IMR-90 (cell line): ENCODE data around the gene CAPS. TPM values are rescaled to one million over a fixed set of nuclear protein-coding genes. Genes with fewer than 3 reads are reported as not detected.
A peak's percentile ranks its signal among the peaks of the same experiment; 100 is the strongest.

Source experiments
- ATAC-seq: fragments of 200-7000 bp; cut with Tn5 transposase; 2 replicates; pipeline ENCODE4 v1.9.1; 2020; ENCODE audit warnings: low read depth, mild to moderate bottlenecking, moderate library complexity
- BruUV-seq: library from RNA; stranded (reverse); fragments of 400-500 nt; replicated peaks from 2 replicates; lab custom pipeline; 2021; lab: Mats Ljungman, UMichigan
- CTCF ChIA-PET: fragments of 300-600 bp; formaldehyde crosslinking; extraction: SDS; loops from one replicate; lab custom pipeline; 2021; ENCODE audit warnings: antibody characterized with exemption; lab: Yijun Ruan, JAX
- POLR2A ChIA-PET: fragments of 300-600 bp; sonication (Branson Sonifier 250); formaldehyde crosslinking; loops from one replicate; lab custom pipeline; 2022; ENCODE audit warnings: antibody characterized with exemption; ENCODE audit not compliant: unreplicated experiment; lab: Charles Lee
- DNase-seq: peaks from one replicate; pipeline ENCODE4 v3.0.0; 2013
- H2AFZ ChIP-seq: replicated peaks from 2 replicates; pipeline ENCODE3; 2013; ENCODE audit warnings: low read length, mild to moderate bottlenecking; ENCODE audit not compliant: poor library complexity
- H2AK5ac ChIP-seq: 2 replicates; pipeline ENCODE4 v1.6.1; 2013; ENCODE audit warnings: low read depth, low read length, inconsistent platforms
- H2AK9ac ChIP-seq: replicated peaks from 2 replicates; pipeline ENCODE3; 2013; ENCODE audit warnings: mild to moderate bottlenecking, low read depth, low read length, moderate library complexity; ENCODE audit not compliant: poor library complexity
- H2BK120ac ChIP-seq: 2 replicates; pipeline ENCODE4 v1.6.1; 2013; ENCODE audit warnings: low read depth, low read length, inconsistent platforms
- H2BK15ac ChIP-seq: 3 replicates; pipeline ENCODE4 v1.6.1; 2013; ENCODE audit warnings: low read depth, low read length, inconsistent platforms
- H2BK20ac ChIP-seq: 2 replicates; pipeline ENCODE4 v1.6.1; 2013; ENCODE audit warnings: low read depth, mild to moderate bottlenecking, inconsistent platforms, low read length, moderate library complexity
- H2BK5ac ChIP-seq: 2 replicates; pipeline ENCODE4 v1.6.1; 2013; ENCODE audit warnings: mild to moderate bottlenecking, low read depth, low read length, inconsistent platforms; ENCODE audit not compliant: poor library complexity, severe bottlenecking
- H3K14ac ChIP-seq: replicated peaks from 2 replicates; pipeline ENCODE4 v1.6.1; 2013; ENCODE audit warnings: low read depth, low read length, inconsistent platforms
- H3K18ac ChIP-seq: 2 replicates; pipeline ENCODE4 v1.6.1; 2013; ENCODE audit warnings: low read depth, low read length, control low read depth
- H3K23ac ChIP-seq: 2 replicates; pipeline ENCODE4 v1.6.1; 2013; ENCODE audit warnings: low read depth, low read length, inconsistent platforms
- H3K27ac ChIP-seq: 2 replicates; pipeline ENCODE4 v1.5.1; 2013; ENCODE audit warnings: mild to moderate bottlenecking, control low read depth, low read length; ENCODE audit not compliant: insufficient read depth
- H3K27me3 ChIP-seq: 2 replicates; pipeline ENCODE4 v1.6.1; 2013; ENCODE audit warnings: low read length; ENCODE audit not compliant: control insufficient read depth, insufficient read depth
- H3K36me3 ChIP-seq: 2 replicates; pipeline ENCODE4 v1.6.1; 2013; ENCODE audit warnings: low read length, mixed read lengths; ENCODE audit not compliant: control insufficient read depth, insufficient read depth
- H3K4ac ChIP-seq: 2 replicates; pipeline ENCODE4 v1.6.1; 2013; ENCODE audit warnings: low read depth, low read length, inconsistent platforms
- H3K4me1 ChIP-seq: 2 replicates; pipeline ENCODE4 v1.6.1; 2013; ENCODE audit warnings: low read length, mixed read lengths; ENCODE audit not compliant: control insufficient read depth, insufficient read depth
- H3K4me2 ChIP-seq: 2 replicates; pipeline ENCODE4 v1.6.1; 2013; ENCODE audit warnings: low read depth, mild to moderate bottlenecking, control low read depth, low read length, moderate library complexity
- H3K4me3 ChIP-seq: 2 replicates; pipeline ENCODE4 v1.5.1; 2013; ENCODE audit warnings: low read depth, mild to moderate bottlenecking, control low read depth, low read length, moderate library complexity; ENCODE audit not compliant: insufficient read depth
- H3K56ac ChIP-seq: 2 replicates; pipeline ENCODE4 v1.6.1; 2013; ENCODE audit warnings: low read length, inconsistent platforms; ENCODE audit not compliant: insufficient read depth; ENCODE audit errors: extremely low read depth
- H3K79me1 ChIP-seq, 2 experiments: 2 replicates each; pipeline ENCODE4 v1.6.1; 2013; ENCODE audit warnings: low read length in 2 of 2, inconsistent platforms in 1 of 2, low read depth in 1 of 2
- H3K9ac ChIP-seq: 2 replicates; pipeline ENCODE4 v1.6.1; 2013; ENCODE audit warnings: low read depth, low read length, control low read depth
- H3K9me1 ChIP-seq: 2 replicates; pipeline ENCODE4 v1.6.1; 2013; ENCODE audit warnings: low read length, inconsistent platforms; ENCODE audit not compliant: insufficient read depth
- H3K9me3 ChIP-seq: 2 replicates; pipeline ENCODE4 v1.6.1; 2013; ENCODE audit warnings: low read length; ENCODE audit not compliant: control insufficient read depth, insufficient read depth
- H4K20me1 ChIP-seq: 2 replicates; pipeline ENCODE4 v1.6.1; 2013; ENCODE audit warnings: low read length, inconsistent platforms; ENCODE audit not compliant: insufficient read depth
- H4K5ac ChIP-seq: 2 replicates; pipeline ENCODE4 v1.6.1; 2013; ENCODE audit warnings: mild to moderate bottlenecking, low read depth, low read length, control low read depth
- H4K8ac ChIP-seq, 2 experiments: 2 replicates each; pipeline ENCODE4 v1.6.1; 2013; ENCODE audit warnings: low read depth in 2 of 2, low read length in 2 of 2, control low read depth in 1 of 2, inconsistent platforms in 1 of 2
- H4K91ac ChIP-seq: 2 replicates; pipeline ENCODE4 v1.6.1; 2013; ENCODE audit warnings: low read depth, low read length, inconsistent platforms; ENCODE audit not compliant: insufficient read depth
- BHLHE40 ChIP-seq: fragments of 150-350 bp; IDR thresholded peaks from 2 replicates; pipeline ENCODE4 v1.6.1; 2016; ENCODE audit warnings: mild to moderate bottlenecking, low read depth, low read length
- CHD1 ChIP-seq: IDR thresholded peaks from 2 replicates; pipeline ENCODE4 v1.6.1; 2012; ENCODE audit warnings: low read depth, low read length, improper control_type of control experiment
- CTCF ChIP-seq: conservative IDR thresholded peaks from 2 replicates; pipeline ENCODE4 v1.5.1; 2012; ENCODE audit warnings: mild to moderate bottlenecking, low read depth, low read length, improper control_type of control experiment
- ELK1 ChIP-seq: fragments of 150-350 bp; IDR thresholded peaks from 2 replicates; pipeline ENCODE4 v1.6.1; 2016; ENCODE audit warnings: low read depth, mild to moderate bottlenecking, low read length, moderate library complexity, borderline replicate concordance
- FOS ChIP-seq: fragments of 150-350 bp; IDR thresholded peaks from 2 replicates; pipeline ENCODE4 v1.6.1; 2016; ENCODE audit warnings: low read depth, low read length
- MXI1 ChIP-seq: IDR thresholded peaks from 2 replicates; pipeline ENCODE4 v1.6.1; 2012; ENCODE audit warnings: low read depth, mild to moderate bottlenecking, low read length, moderate library complexity, borderline replicate concordance
- NFE2L2 ChIP-seq: fragments of 150-350 bp; IDR thresholded peaks from 2 replicates; pipeline ENCODE4 v1.6.1; 2016; ENCODE audit warnings: low read depth, mild to moderate bottlenecking, low read length
- POLR2A ChIP-seq: IDR thresholded peaks from 2 replicates; pipeline ENCODE4 v1.6.1; 2012; ENCODE audit warnings: mild to moderate bottlenecking, low read depth, low read length
- USF2 ChIP-seq: fragments of 150-350 bp; IDR thresholded peaks from 2 replicates; pipeline ENCODE4 v1.6.1; 2017; ENCODE audit warnings: mild to moderate bottlenecking, antibody characterized with exemption, low read length, low read depth
- WGBS, 2 experiments: methylation state at CpG; one replicate each; pipeline versions ENCODE4 v1.1.5 to v1.1.7; 2013; ENCODE audit warnings: missing lambda C conversion rate in 2 of 2; ENCODE audit not compliant: insufficient read length in 1 of 2; ENCODE audit errors: extremely low coverage in 2 of 2; 5-methylcytosine and 5-hydroxymethylcytosine counted together
- dilution Hi-C: fragments of 300-500 bp; cut with HindIII; formaldehyde crosslinking; loops from one replicate; pipeline ENCODE4 v1.14.3; 2018; ENCODE audit warnings: low sequenced_read_pairs; ENCODE audit not compliant: unreplicated experiment
- in situ Hi-C: fragments of 300-500 bp; cut with MboI; formaldehyde crosslinking; loops from 3 replicates; pipeline ENCODE4 v1.14.3; 2019; ENCODE audit warnings: low sequenced_read_pairs, inconsistent platforms, mixed read lengths
- intact Hi-C: fragments of 100-400 bp; cut with micrococcal nuclease; formaldehyde crosslinking; loops from 2 replicates; pipeline ENCODE4 v1.10.0; 2022
- polyA plus RNA-seq, 3 experiments: library from polyadenylated mRNA; depleted of rRNA; stranded (reverse); fragments of >200 nt; gene quantifications; 2 replicates each; pipeline ENCODE4 v1.2.3, GENCODE V29; 2012; ENCODE audit warnings: low replicate concordance in 1 of 3
- total RNA-seq: library from RNA; depleted of rRNA; stranded (reverse); fragments of >200 nt; gene quantifications from 2 replicates; pipeline ENCODE4 v1.2.3, GENCODE V29; 2012

The CAPS gene
- total and polyA plus RNA-seq, 2 of the 4 experiments (the other 2 are of a cell fraction), result 0.54 to 4.9 TPM

- no peaks in the 10 kb centered on the region; the same call in 1 of the 2 replicates for H3K36me3 ChIP-seq
- H4K20me1 ChIP-seq, result peaks cover 89% of the 10 kb centered on the region
- H4K8ac ChIP-seq, result no peak overlapping the region; a peak in 1 of 4 replicates
- no peak overlapping the region for H2BK20ac ChIP-seq
- H3K27ac ChIP-seq, result no peak overlapping the region
- POLR2A ChIA-PET, result no interaction called here
- DNase-seq (no peak), ATAC-seq (no peak)
- CTCF ChIA-PET, result interaction anchor here (1.5 kb wide), 1 partner anchor 152 kb away, joined by 5 read pairs; no protein-coding TSS in a partner anchor
- 100% methylated on average over 1 of the region's 12 CpGs; no CpG with 5 or more reads in 1 of the 2 experiments for WGBS, 2 experiments
- no TSS peak for BruUV-seq
- TF ChIP-seq CTCF, result no peak
- no peak for TF ChIP-seq BHLHE40
- TF ChIP-seq ELK1, result no peak
- no peak for TF ChIP-seq CHD1
- no peak for TF ChIP-seq FOS
- no peak for TF ChIP-seq MXI1
- no peak for TF ChIP-seq NFE2L2
- TF ChIP-seq POLR2A, result no peak
- no peak for TF ChIP-seq USF2
- no peak overlapping the region for H4K5ac ChIP-seq
- peaks cover 58% of the 10 kb centered on the region for H3K9me1 ChIP-seq
- H2AFZ ChIP-seq, result no peak overlapping the region
- no peak overlapping the region for H3K9ac ChIP-seq
- no peak overlapping the region for H3K4me2 ChIP-seq
- H3K14ac ChIP-seq, result 0 out of 2 replicates have a peak overlapping the region, but pooled peaks have one; percentile 66
- no peak overlapping the region for H3K4me3 ChIP-seq
- no peak overlapping the region; the same call in 1 of the 2 replicates for H2AK5ac ChIP-seq
- no peak overlapping the region for H2AK9ac ChIP-seq
- no peak overlapping the region for H3K18ac ChIP-seq
- in situ Hi-C loops (no loop called here), dilution Hi-C loops (no loop called here), intact Hi-C loops (no loop called here)
- peak overlapping the region; percentile 35; the same call in 1 of the 2 replicates for H3K23ac ChIP-seq
- no peak overlapping the region for H3K56ac ChIP-seq
- H3K27me3 ChIP-seq, result no peaks in the 10 kb centered on the region
- H3K4me1 ChIP-seq, result peaks cover 57% of the 10 kb centered on the region
- no peak overlapping the region for H2BK120ac ChIP-seq
- no peaks in the 10 kb centered on the region for H3K9me3 ChIP-seq
- no peak overlapping the region for H2BK15ac ChIP-seq
- no peak overlapping the region for H3K4ac ChIP-seq
- H4K91ac ChIP-seq, result no peak overlapping the region
- H2BK5ac ChIP-seq, result no peak overlapping the region
- peaks cover 37 to 99% of the 10 kb centered on the region in 2 experiments; a peak in 3 of 4 replicates for H3K79me1 ChIP-seq
These were observed 42.7 kb downstream of the CAPS start for GRCh38 chr19:5956728-5957127.
